BJ (cell line): ENCODE results near the gene DEK. TPM values are rescaled to one million over a fixed set of nuclear protein-coding genes. Genes with fewer than 3 reads are reported as not detected.

ENCODE experiments used
- CTCF ChIA-PET: fragments of 350-600 bp; formaldehyde crosslinking; extraction: SDS; loops from one replicate; lab custom pipeline; 2021; ENCODE audit warnings: antibody characterized with exemption, inconsistent platforms; lab: Yijun Ruan, JAX
- POLR2A ChIA-PET: fragments of 300-600 bp; sonication (Branson Sonifier 250); formaldehyde crosslinking; extraction: SDS; loops from one replicate; lab custom pipeline; 2021; ENCODE audit warnings: antibody characterized with exemption; lab: Charles Lee
- DNase-seq: peaks from one replicate; pipeline ENCODE4 v3.0.0-alpha.2; 2011; ENCODE audit warnings: low read depth
- H3K27me3 ChIP-seq: 2 replicates; pipeline ENCODE4 v1.6.0; 2011; ENCODE audit warnings: low read length; ENCODE audit not compliant: control insufficient read depth, insufficient read depth
- H3K36me3 ChIP-seq: 2 replicates; pipeline ENCODE4 v1.5.1; 2011; ENCODE audit warnings: low read length; ENCODE audit not compliant: control insufficient read depth, insufficient read depth
- H3K4me3 ChIP-seq: 2 replicates; pipeline ENCODE4 v1.5.1; 2011; ENCODE audit warnings: low read depth, mild to moderate bottlenecking, control low read depth, low read length
- polyA plus RNA-seq: library from polyadenylated mRNA; depleted of rRNA; stranded (reverse); fragments of >200 nt; gene quantifications from 2 replicates; pipeline ENCODE4 v1.2.3, GENCODE V29; 2011
- TF ChIP-seq, protein P1 (sequence below): IDR thresholded peaks from 2 replicates; pipeline ENCODE4 v1.5.1; 2011; ENCODE audit warnings: low read depth, mild to moderate bottlenecking, control low read depth, inconsistent platforms, low read length, moderate library complexity; ENCODE audit not compliant: insufficient read depth

DEK gene
- polyA plus RNA-seq, 1 experiment: 29.2 TPM

DNA sequence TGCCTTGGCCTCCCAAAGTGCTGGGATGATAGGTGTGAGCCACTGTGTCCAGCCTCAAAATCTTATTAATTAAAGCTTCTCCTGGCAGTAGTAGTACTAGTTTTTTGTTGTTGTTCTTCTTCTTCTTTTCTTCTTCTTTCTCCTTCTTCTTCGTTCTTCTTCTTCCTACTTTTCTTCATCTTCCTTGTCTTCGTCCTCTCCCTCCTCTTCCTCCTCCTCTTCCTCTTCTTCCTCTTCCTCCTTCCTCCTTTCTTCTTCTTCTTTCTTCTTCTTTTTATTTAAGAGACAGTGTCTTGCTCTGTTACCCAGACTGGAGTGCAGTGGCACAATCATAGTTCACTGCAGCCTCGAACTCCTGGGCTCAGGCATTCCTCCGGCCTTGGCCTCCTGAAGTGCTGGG is 17.2 kb upstream of the DEK start:
- ChIA-PET CTCF (no interaction called here), POLR2A (no interaction called here)
- no peak for DNase-seq
- TF ChIP-seq, protein P1, sequence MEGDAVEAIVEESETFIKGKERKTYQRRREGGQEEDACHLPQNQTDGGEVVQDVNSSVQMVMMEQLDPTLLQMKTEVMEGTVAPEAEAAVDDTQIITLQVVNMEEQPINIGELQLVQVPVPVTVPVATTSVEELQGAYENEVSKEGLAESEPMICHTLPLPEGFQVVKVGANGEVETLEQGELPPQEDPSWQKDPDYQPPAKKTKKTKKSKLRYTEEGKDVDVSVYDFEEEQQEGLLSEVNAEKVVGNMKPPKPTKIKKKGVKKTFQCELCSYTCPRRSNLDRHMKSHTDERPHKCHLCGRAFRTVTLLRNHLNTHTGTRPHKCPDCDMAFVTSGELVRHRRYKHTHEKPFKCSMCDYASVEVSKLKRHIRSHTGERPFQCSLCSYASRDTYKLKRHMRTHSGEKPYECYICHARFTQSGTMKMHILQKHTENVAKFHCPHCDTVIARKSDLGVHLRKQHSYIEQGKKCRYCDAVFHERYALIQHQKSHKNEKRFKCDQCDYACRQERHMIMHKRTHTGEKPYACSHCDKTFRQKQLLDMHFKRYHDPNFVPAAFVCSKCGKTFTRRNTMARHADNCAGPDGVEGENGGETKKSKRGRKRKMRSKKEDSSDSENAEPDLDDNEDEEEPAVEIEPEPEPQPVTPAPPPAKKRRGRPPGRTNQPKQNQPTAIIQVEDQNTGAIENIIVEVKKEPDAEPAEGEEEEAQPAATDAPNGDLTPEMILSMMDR: no peak
- Histone ChIP-seq H3K36me3 (no peaks in the 10 kb centered on the region), H3K27me3 (peaks cover 13% of the 10 kb centered on the region), H3K4me3 (no peak overlapping the region)

- ChIA-PET CTCF (interaction anchor here (1.3 kb wide), 1 partner anchor 15 kb away, joined by 3 read pairs; no protein-coding TSS in a partner anchor), POLR2A (no interaction called here)
- TF ChIP-seq, protein P1: no peak
- no peak for DNase-seq
- H3K36me3 ChIP-seq: no peaks in the 10 kb centered on the region
- no peak overlapping the region for H3K4me3 ChIP-seq
- peaks cover 14% of the 10 kb centered on the region for H3K27me3 ChIP-seq
Measured at GRCh38 chr6:18280084-18280483, 15.8 kb upstream of the DEK start.

DNA sequence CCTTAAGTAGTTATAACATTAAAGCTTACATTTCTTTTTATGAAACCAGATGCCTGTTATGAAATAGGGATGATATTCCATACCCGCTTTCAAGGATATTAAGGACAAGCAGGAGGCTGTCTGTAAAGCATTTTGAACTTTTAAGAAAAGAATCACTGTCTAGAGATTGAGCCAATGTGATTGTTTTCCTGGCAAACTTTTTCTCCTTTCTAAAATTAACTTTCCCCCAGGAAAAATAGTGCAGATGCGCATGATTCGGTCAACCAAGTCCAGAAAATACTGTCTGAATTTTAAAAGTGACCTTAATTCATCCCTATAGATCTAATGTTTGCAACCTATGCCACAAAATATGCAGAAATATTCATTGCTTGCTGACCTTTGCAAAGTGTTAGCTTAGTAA is 15.1 kb upstream of the DEK start:
- DNase-seq: no peak
- ChIA-PET POLR2A (no interaction called here), CTCF (interaction anchor here (1.3 kb wide), 1 partner anchor 14 kb away, joined by 3 read pairs; no protein-coding TSS in a partner anchor)
- TF ChIP-seq, protein P1: no peak
- Histone ChIP-seq H3K36me3 (no peaks in the 10 kb centered on the region), H3K27me3 (peaks cover 14% of the 10 kb centered on the region), H3K4me3 (no peak overlapping the region)

GRCh38 chr6:18277237-18278006 is 13.1 kb upstream of the DEK start:
- H3K4me3 ChIP-seq: peak overlapping the region; percentile 53
- no peaks in the 10 kb centered on the region for H3K36me3 ChIP-seq
- ChIA-PET POLR2A (no interaction called here), CTCF (interaction anchor here (1.2 kb wide), 1 partner anchor 25 kb away, joined by 4 read pairs; no protein-coding TSS in a partner anchor)
- no peak for DNase-seq
- TF ChIP-seq, protein P1: no peak
- H3K27me3 ChIP-seq: peaks cover 14% of the 10 kb centered on the region

GRCh38 chr6:18276610-18277236 is 12.4 kb upstream of the DEK start:
- no peak for DNase-seq
- ChIA-PET CTCF (interaction anchor here (1.2 kb wide), 1 partner anchor 26 kb away, joined by 4 read pairs; no protein-coding TSS in a partner anchor), POLR2A (no interaction called here)
- TF ChIP-seq, protein P1: no peak
- H3K36me3 ChIP-seq: no peaks in the 10 kb centered on the region
- peaks cover 14% of the 10 kb centered on the region for H3K27me3 ChIP-seq
- H3K4me3 ChIP-seq: peak overlapping the region; percentile 53
